ENCODE measurements around the gene ACOD1.
"Not testable (repeated sequence)": the region's sequence is repeated elsewhere in the genome, so short reads cannot be mapped to it uniquely, and the experiment has no call there.

Gene ACOD1

DNA sequence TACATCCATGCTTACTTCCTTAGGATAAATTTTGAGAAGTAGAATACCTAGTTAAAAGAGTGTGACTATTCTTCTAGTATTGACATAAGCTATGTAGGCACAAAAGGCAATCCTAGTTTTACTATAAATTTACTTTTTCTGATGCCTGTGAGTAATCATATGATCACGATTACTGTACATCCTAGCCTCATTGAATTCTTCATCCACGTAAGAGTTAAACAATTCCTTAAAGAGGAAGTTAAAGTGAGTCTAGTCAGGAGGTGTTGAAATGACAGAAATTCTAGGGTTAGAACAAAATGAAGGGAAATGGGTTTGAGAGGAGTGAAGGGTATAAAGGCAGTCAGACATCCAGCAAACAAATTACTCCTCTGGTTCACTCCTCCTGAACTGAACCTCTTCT is at the start of gene ACOD1:
TSS of gene ACOD1 (plus strand) at position 363 of the 400 bp plus-strand sequence. CDS start 48 bp downstream, outside the sequence.
- no peak for DNase-seq

DNA sequence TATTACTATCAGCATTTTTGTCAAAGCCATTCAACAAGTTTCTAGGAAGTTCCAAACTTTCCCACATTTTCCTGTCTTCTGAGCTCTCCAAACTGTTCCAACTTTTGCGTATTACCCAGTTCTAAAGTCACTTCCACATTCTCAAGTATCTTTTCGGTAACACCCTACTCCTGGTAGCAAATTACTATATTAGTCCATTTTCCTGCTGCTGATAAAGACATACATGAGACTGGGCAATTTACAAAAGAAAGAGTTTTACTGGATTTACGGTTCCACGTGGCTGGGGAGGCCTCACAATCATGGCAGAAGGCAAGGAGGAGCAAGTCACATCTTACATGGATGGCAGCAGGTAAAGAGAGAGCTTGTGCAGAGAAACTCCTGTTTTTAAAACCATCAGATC is 49.2 kb upstream of the ACOD1 start:
- DNase-seq = not testable (repeated sequence)

GRCh38 chr13:76903544-76904162 is 44.7 kb upstream of the ACOD1 start:
- peak; percentile 76 for DNase-seq

- DNase-seq = no peak
Measured at GRCh38 chr13:76904507-76904906, 43.8 kb upstream of the ACOD1 start.

GRCh38 chr13:76912476-76912875 is 35.8 kb upstream of the ACOD1 start:
- DNase-seq = no peak

DNA sequence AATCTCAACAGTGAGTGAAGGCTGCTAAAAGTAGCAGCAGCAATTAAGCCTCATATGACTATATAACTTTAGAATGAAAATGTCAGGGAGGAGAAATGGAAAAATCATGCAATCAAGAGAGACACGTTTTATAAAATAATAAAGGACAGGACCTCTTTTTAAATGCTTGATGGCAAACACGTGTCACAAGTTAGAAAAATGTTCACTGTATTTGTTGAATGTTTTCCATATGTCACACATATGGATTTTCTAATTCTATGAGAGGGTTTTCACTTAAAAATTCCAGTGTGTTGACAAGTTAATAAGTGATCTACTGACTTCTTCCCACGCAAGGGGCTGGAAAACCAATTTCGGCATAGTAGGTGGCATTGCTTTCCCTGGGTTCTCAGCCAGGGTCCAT is 34.4 kb upstream of the ACOD1 start:
- DNase-seq = no peak

- no peak for DNase-seq
Measured at GRCh38 chr13:76917095-76917494, 31.2 kb upstream of the ACOD1 start.

GRCh38 chr13:76917755-76918481 is 30.4 kb upstream of the ACOD1 start:
- DNase-seq = not testable (repeated sequence)

DNA sequence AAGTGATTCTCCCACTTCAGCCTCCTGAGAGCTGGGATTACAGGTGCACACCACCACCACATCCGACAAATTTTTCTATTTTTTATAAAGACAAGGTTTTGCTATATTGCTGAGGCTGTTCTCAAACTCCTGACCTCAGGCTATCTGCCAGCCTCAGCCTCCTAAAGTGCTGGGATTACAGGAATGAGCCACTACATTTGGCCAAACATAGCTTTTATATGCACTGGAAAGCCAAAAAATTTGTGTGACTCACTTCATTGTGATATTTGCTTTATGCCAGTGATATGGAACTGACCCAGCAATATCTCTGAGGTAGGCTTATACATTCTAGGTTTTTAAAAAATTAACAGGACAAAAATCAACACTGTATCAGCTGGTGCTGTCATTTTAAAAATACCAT is 26.8 kb upstream of the ACOD1 start:
- DNase-seq = no peak

DNA sequence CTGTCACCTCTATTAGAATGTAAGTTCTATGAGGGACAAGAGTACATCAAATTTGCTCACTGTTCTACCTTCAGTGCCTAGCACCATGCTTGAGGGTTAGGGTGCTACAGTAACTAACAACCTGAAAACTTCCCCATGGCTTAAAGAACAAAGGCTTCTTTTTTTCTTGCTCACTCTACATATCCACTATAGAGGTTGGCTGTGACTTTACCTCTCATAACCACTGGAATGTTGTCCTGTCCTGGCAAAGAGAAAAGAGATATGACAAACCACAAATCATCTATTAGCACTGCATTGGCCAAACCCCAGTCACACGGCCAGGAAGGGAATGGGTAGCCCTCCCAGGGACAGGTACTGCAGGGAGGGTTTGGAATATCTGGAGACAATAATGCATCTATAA is 23.2 kb upstream of the ACOD1 start:
- no peak for DNase-seq

- DNase-seq = no peak
Measured at GRCh38 chr13:76927955-76928354, 20.4 kb upstream of the ACOD1 start.

- no peak for DNase-seq
Measured at GRCh38 chr13:76928456-76928855, 19.9 kb upstream of the ACOD1 start.

DNA sequence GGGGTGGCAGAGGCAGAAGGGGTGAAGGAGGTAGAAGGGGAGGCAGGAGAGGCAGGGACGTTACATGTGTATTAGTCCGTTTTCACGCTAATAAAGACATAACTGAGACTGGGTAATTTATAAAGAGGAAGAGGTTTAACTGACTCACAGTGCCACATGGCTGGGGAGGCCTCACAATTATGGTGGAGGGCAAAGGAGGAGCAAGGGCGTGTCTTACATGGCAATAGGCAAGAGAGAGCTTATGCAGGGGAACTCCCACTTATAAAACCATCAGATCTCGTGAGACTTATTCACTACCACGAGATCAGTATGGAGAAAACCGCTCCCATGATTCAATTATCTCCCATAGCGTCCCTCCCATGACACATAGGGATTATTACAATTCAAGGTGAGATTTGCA is 19.0 kb upstream of the ACOD1 start:
- no peak for DNase-seq

DNA sequence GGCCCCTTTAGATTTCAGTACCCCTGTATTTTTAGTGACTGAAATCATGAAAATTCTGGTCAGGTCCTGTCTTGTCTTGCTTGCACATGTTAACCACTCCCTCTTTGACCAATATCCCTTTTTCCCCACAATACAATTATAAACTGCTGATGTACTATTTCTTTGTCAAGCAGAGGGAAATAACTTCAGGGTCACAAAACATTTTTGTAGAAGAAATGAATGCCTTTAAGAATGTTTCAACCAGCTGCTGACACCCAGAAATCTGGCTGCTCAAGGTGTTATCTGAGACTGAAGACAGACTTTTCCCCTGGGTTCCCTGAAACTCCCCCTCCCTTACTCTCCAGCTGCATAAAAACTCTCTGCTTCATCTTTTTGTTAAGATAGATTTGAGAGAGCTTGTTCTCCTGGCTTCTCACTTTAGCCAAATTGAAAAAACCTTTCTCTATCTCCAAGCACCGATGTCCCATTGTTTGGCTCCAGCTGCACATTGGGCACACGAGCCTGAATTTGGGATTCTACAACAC is 18.4 kb upstream of the ACOD1 start:
- DNase-seq = no peak

DNA sequence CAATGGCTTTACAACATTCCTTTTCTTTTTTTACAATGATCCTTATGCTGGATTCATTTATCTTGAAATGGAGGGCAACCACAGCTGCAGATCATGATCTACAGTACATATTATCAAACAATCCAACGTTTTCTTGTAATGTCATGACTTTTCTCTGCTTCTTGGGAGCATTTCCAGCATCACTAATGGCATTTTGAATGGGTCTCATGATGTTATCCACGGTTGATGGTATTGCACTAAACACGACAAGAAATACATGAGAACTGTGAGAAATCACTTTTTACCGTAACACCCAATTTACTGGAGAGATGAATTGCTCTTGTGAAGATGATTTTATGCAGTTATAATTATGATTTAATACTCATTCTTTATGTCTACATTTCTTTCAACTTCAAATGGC is 16.2 kb upstream of the ACOD1 start:
- no peak for DNase-seq

GRCh38 chr13:76934671-76935070 is 13.6 kb upstream of the ACOD1 start:
- no peak for DNase-seq

GRCh38 chr13:76936763-76937162 is 11.5 kb upstream of the ACOD1 start:
- DNase-seq = no peak

- DNase-seq = no peak
Measured at GRCh38 chr13:76937281-76937820, 11.0 kb upstream of the ACOD1 start.

GRCh38 chr13:76939215-76939614 is 9.1 kb upstream of the ACOD1 start:
- no peak for DNase-seq

- no peak for DNase-seq
Measured at GRCh38 chr13:76942363-76942762, 5.9 kb upstream of the ACOD1 start.

GRCh38 chr13:76943646-76944045 is 4.7 kb upstream of the ACOD1 start:
- no peak for DNase-seq

DNA sequence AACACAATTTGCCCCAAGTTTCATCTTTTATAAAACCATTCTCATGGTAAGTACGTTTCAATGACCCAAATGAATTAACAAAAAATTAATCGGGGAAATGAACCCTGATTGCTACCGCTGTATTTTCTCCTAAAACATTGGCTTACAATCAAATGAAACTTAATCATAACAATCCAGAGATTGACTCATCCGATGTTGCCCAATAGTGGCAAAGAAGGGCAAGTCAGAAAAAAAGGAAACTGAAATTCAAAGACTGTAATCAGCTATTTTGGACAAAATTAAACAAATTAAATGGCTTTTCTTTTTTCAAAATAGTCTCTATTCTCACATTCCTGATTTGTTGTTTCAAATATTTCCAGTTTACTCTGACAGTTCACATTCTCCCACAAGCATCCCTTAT is 3.9 kb upstream of the ACOD1 start:
- no peak for DNase-seq

DNA sequence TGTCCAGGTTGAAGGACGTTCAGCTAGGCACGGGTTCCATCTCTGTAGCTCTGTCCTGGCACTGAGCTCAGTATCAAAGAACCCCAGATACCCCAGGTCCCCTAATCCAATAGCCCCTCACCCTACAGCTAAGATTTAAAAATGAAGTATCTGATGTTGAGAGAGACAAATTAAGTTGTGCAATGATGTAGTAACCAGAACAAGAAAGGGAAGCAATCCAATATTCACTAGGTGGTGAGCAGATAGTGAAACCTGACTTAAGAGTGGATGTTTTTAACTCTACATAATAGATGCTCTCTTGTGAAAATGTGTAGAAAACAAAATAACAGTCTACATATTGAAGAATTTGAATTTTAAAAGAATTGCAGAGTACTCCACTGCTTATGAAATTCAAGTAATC is 1.8 kb downstream of the ACOD1 start:
- DNase-seq = no peak

DNA sequence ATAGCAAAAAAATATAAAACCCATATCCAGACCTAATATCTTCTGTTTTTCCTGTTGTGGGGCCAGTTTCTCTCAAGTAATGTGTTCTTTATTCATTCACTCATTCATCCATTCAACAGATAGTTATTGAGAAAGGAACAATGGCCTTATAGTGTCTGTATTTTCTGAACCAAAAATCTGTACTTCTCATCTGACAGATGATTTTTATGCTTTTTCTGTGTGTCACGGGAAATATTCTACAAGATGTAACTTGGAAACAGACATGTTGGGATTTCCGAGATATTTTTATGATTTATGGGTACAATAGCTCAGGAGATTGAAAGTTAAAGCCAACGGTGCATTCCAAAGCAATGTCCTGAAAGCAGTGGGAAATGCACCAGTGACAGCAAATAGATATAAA is 5.7 kb downstream of the ACOD1 start:
- no peak for DNase-seq
